ENCODE measurements around the gene COL16A1.

Gene COL16A1

GRCh38 chr1:31703431-31704270, at the start of gene COL16A1:
Gene COL16A1, minus strand, starts transcription at chr1:31704017. Its CDS starts 1,824 bp downstream, at chr1:31702193.
- no peak for DNase-seq (ENCODE audit: low spot score)

GRCh38 chr1:31752952-31753475, 49.2 kb upstream of the COL16A1 start:
- DNase-seq (ENCODE audit: low spot score): peak; percentile 39

- DNase-seq (ENCODE audit: low spot score): no peak
Observed at GRCh38 chr1:31752258-31752657, 48.4 kb upstream of the COL16A1 start.

GRCh38 chr1:31751822-31752241, 48.0 kb upstream of the COL16A1 start:
- DNase-seq (ENCODE audit: low spot score): no peak

GRCh38 chr1:31750858-31751510, 47.2 kb upstream of the COL16A1 start:
- no peak for DNase-seq (ENCODE audit: low spot score)

GRCh38 chr1:31749785-31750735, 46.2 kb upstream of the COL16A1 start:
- no peak for DNase-seq (ENCODE audit: low spot score)

- no peak for DNase-seq (ENCODE audit: low spot score)
Observed at GRCh38 chr1:31748365-31748764, 44.5 kb upstream of the COL16A1 start.

- DNase-seq (ENCODE audit: low spot score): no peak
Observed at GRCh38 chr1:31747304-31747703, 43.5 kb upstream of the COL16A1 start.

- DNase-seq (ENCODE audit: low spot score): no peak
Observed at GRCh38 chr1:31746687-31747086, 42.9 kb upstream of the COL16A1 start.

GRCh38 chr1:31745946-31746670, 42.3 kb upstream of the COL16A1 start:
- DNase-seq (ENCODE audit: low spot score): no peak

GRCh38 chr1:31745096-31745945, 41.5 kb upstream of the COL16A1 start:
- peak; percentile 56 for DNase-seq (ENCODE audit: low spot score)

- no peak for DNase-seq (ENCODE audit: low spot score)
Observed at GRCh38 chr1:31744165-31744888, 40.5 kb upstream of the COL16A1 start.

GRCh38 chr1:31742462-31743212, 38.8 kb upstream of the COL16A1 start:
- DNase-seq (ENCODE audit: low spot score): no peak

GRCh38 chr1:31739346-31739745, 35.5 kb upstream of the COL16A1 start:
- DNase-seq (ENCODE audit: low spot score): no peak

- no peak for DNase-seq (ENCODE audit: low spot score)
Observed at GRCh38 chr1:31736675-31737074, 32.9 kb upstream of the COL16A1 start.

- no peak for DNase-seq (ENCODE audit: low spot score)
Observed at GRCh38 chr1:31735571-31735970, 31.8 kb upstream of the COL16A1 start.

- DNase-seq (ENCODE audit: low spot score): no peak
Observed at GRCh38 chr1:31734582-31735107, 30.8 kb upstream of the COL16A1 start.

- DNase-seq (ENCODE audit: low spot score): no peak
Observed at GRCh38 chr1:31733389-31734219, 29.8 kb upstream of the COL16A1 start.

Measured in pons (tissue), 1 donor.